NCI-H146 treated with DMSO at 0.1 percent for 48 hours (cell line): ENCODE data around the gene FKBP1A.

Experiments
- DNase-seq: peaks from one replicate; lab custom pipeline; 2025; ENCODE audit not compliant: unreplicated experiment; lab: John Stamatoyannopoulos, UW

The FKBP1A gene

DNA sequence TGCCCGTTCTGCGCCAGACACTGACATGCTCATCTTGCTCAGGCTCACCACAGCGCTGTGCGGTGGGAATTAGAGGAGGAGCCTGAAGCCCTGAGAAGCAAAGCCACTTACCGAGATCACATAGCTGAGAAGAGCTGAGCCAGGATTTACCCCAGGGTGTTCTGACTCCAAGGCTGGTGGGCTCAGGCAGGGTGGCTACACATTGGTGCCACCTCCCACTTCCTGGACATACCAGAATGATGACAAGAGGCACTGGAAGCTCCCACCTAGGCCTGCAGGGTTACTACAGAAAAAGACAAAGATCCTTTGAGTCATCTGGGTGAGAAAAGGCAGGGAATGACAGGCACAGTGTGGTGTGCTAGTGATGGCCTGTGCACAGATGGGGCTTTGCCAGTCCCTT is 24.4 kb upstream of the FKBP1A start:
- DNase-seq: no peak

DNA sequence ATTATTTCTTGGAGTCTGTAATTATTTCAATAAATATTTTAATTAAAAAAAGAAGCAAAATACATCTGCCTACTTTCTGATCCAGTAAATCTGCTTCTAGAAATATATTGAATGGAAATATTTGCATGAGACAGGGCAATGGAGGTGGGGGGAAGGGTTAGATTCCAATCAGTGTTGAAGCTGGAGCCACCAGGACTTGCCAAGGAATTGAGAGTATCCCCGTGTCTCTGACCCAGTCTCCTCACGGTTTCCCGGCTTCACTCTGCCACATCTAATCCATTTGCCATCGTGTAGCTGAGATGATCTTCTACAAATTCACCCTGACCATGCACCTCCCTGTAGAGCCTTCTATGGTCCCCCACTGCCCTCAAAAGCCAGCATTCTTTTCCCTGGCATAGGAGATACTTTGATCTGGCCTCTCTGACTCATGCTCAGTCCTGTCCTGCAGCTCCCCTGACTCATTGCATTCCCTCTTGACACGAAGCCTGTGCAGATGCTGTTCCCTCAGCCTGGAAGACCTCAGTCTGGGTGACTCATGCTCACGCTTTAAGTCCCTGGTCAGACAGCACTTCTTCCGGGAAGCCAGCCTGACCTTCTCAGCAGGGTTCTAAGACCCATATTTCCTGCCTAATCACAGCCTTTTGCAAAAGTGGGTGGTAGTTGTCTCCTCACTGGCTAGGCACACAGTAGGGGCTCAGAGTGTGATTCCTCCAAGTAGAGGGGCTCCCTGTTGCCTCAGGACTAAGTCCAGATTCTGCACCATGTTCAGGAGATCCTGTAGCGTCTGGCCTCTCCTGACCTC is 23.0 kb upstream of the FKBP1A start:
- no peak for DNase-seq

DNA sequence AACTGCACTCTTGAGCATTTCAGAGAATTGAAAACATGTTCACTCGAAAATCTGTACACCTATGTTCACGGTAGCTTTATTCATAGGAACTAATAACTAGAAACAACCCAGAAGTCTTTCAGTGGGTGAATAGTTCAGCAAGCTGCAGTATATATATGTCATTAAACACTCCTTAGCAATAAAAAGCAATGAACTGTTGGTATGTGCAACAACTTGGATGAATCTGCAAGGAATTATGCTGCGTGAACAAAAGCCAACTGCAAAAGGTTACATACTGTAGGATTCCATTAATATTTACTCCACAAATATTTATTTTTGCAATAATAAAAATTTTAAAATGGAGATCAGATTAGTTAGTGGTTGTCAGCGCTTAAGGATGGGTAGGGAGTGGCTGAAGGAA is 22.1 kb upstream of the FKBP1A start:
- no peak for DNase-seq

DNA sequence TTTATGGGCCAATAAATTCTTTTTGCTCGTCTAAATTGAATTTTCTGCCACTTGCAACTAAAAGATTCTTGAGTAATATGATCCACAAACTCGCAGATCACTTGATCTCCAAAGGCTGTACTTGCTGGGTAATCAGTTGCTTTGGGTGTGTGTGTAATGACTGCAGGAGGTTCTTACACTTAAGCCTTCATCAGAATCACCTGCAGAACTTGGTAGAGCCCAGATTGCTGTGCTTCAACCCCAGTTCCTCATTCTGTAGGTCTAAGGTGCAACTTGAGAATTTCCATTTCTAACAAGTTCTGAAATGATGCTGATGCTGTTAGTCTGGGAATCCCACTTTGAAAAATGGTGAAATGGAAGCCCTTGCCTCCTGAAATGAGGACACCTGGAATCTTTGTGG is 12.9 kb upstream of the FKBP1A start:
- no peak for DNase-seq

DNA sequence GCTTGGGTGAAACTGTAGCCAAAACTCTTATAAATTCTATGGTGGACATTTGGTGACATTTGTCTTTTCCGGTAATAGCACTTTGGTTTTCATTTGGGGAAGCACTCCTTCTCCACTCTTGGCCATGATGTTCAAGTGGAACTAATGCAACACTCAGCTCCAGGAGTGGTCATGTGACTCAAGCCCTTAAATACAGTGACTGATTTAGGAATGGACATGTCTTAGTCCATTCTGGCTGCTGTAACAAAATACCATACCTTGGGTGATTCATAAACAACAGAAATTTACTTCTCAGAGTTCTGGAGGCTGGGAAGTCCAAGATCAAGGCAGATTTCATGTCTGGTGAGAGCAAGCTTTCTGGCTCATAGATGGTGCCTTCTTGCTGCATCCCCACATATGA is 10.8 kb upstream of the FKBP1A start:
- no peak for DNase-seq

DNA sequence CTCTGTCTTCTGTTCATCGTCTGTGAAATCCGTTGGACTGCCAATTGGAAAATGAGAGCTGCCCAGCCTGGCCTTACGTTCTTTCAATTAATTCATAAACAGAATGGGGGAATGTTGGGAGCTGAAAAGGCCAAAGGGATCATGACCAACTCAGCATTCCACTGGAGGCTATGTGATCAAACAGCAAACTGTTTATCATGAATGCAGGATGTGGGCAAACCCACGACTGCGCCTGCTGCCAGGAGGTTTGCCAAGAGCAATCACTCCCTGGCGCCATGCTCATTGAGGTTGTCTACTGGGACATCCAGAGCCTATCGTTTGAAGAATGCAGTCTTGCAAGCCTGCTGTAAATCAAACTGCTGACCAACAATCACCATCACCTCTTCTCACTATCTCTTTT is 9.3 kb upstream of the FKBP1A start:
- DNase-seq: no peak

DNA sequence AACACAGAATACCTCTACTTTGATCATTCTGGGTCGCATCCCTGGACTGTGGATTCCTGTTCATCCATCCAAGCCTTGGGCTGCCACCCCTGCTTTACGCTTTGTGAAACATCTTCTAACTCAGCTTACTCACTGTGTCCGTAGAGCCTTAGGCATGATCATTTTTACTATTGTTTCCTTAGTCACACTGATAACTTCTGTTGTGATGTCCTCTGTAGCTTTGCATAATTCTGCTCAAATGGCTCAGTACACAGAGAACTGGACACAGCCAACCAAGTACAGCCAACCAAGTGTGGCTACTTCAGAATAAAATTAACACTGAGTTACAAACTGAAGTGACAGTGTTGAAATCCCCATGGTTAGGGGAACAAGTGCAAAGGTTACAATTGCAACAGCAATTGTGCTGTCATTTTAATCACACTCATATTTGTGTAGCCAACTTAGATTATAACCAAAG is 8.6 kb upstream of the FKBP1A start:
- no peak for DNase-seq

DNA sequence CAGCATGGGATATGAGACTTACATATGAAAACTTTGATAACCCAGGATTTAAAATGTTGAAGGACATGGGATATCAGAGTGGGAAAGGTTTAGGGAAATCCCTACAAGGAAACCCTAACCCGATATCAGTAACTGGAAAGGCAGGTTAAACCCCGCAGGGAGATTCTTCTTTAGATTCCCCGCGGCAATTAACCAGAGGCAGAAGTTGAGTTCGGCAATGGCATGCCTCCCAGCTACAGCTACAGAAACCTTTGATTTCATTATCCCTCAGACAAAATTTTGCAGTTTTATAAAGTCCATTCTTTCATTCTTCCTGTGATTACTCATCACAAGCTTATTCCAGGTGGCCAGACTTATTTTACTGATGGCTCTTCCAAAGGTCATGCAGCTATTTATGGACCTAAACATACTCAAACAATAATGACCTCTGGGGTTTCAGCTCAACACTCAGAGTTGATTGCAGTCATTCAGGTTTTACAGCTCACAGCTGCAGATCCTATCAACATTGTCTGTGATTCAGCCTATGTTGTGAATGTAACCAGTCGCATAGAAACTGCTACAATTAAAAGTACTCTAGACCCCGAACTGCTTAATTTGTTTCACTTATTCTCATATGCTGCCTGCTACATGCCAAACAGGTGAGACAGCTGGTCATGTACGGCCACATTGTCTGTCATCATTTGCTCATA is 7.0 kb upstream of the FKBP1A start:
- peak; percentile 90 for DNase-seq

DNA sequence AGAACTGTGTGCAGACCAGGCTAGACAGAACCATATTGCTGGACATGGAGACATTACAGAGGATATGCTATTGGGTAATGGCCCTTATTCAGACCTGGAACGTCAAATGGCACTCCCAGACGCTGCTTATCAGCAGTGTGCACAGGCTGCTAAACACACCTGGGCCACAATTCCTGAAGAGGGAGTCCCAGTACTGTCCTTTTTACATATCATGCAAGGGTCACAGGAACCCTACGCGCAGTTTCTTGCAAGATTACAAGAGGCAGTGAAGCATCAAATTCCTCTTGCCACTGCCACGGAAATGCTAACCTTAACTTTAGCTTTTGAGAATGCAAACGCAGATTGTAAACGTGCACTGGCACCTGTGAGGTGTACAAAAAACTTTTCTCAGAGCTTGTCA is 5.3 kb upstream of the FKBP1A start:
- peak; percentile 2 for DNase-seq

DNA sequence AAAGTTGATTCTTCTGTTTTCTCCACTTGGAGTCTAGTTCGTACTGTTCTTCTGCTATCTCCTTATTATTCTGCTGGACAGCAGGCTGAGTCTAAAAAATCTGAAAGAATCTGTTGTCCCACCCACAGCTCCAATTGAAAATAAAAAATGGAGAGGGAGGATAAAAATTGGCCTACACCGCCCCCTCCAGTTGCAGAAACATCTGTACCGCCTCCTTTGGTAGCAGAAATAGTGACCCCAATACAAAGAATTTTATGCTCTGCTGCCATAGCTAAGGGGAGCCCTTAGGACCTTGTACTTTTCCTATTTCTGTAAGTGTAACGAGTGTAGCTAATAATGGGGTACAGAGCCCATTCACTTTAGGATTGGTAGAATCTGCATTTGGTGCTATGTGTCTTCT is 4.9 kb upstream of the FKBP1A start:
- no peak for DNase-seq

DNA sequence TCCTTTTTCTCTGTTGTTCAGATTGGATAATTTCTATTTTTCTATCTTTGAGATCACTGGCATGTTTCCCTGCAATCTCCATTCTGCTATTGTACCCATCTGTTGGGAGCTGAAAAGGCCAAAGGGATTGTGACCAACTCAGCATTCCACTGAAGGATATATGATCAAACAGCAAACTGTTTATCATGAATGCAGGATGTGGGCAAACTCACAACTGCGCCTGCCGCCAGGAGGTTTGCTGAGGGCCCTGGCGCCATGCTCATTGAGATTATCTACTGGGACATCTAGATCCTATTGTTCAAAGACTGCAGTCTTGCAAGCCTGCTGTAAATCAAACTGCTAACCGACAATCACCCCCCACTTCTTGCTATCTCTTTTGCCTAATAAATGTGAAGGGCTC is 3.8 kb upstream of the FKBP1A start:
- DNase-seq: no peak

DNA sequence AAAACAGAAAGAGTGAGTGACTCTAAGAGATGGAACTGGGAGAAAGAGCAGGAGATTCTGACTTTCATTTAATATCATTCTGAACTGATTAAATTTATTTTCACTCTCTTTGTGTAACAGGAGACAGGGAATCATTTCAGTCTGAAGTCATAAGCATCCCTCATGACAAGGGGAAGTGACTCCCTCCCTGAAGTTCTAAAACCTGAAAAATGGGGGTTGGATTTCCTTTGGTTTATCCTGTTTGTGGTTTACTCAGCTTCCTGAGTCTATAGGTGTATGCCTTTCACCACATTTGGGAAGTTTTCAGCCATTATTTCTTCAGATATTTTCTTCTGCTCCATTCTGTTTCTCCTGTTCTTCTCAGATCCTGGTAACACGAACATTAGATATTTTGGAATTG is 3.4 kb upstream of the FKBP1A start:
- DNase-seq: no peak

DNA sequence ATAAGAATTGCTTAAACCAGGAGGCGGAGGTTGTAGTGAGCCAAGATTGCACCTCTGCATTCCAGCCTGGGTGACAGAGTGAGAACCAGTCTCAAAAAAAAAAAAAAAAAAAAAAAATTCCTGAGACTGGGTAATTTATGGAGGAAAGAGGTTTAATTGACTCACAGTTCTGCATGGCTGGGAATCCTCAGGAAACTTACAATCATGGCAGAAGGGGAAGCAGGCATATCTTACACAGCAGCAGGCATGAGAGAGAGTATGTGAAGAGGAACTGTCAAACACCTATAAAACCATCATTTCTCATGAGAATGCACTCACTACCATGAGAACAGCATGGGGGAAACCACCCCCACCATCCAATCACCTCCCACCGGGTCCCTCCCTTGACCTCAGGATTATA is 1.8 kb upstream of the FKBP1A start:
- DNase-seq: no peak

DNA sequence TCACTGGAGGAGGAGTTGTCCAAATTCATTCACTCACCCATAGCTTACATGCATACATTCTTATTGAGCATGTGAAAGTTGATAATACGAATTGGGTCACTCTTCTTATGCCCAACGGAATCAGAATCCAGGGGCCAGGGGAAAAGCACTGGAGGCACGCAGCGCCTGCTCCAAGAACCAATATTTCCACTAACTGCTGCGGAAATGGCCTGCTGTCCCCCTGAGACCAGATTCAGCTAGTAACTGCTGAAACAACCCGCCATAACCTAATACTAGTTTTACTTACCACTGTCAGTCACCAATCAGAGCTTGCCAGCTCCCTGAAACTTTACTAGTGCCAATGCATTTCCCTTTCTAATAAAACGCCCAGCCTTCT is 641 bp upstream of the FKBP1A start:
- no peak for DNase-seq

DNA sequence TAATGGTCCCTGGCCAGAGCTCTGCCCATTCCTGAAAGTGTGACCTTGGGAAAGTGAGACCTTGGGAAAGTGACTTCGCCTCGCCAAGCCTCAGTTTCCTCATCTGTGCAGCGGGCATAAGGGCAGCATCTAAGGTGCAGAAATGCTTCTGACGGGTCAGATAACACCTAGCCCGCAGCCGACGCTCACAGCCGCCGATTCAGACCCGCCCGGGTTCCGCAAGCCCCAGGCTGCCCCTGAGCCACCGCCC is 486 bp downstream of the FKBP1A start:
- DNase-seq: no peak

DNA sequence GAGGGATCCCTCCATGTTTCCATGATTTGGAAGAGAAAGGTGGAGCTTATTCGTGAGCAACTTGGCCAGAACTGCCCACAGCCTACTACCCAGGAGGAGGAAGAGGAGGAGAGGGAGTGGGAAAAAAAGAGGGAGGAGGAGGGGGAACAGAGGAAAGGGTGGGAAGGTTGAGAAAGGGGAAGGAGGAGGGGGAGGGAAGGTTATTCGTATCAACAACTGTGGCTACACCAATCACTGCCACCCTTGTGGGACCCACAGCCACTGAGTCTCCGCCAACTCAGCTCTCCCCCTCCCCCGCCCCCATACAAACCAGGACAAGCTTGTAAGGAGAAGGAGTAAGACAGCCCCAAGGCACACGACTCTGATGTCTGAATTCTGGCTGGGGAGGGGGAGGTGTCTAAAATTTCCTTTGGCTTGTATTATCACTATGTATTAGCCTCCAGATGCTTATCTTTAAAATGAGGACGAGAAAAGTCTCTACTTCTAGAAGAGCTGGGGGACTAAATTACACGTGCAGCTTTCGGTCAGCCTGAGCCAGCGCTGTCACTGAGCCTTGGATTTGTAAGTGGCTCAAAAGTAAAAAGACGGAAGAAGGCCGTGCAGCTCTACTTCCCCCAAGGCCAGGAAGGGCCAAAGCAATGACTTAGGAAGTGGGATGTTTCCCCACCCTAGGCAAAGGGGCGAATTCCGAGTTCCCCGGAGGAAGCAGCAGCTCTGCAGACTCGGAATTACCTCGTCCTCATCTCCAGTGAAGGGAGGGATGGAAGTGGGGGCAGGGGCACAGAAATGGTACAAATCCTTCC is 1.0 kb downstream of the FKBP1A start:
- no peak for DNase-seq

DNA sequence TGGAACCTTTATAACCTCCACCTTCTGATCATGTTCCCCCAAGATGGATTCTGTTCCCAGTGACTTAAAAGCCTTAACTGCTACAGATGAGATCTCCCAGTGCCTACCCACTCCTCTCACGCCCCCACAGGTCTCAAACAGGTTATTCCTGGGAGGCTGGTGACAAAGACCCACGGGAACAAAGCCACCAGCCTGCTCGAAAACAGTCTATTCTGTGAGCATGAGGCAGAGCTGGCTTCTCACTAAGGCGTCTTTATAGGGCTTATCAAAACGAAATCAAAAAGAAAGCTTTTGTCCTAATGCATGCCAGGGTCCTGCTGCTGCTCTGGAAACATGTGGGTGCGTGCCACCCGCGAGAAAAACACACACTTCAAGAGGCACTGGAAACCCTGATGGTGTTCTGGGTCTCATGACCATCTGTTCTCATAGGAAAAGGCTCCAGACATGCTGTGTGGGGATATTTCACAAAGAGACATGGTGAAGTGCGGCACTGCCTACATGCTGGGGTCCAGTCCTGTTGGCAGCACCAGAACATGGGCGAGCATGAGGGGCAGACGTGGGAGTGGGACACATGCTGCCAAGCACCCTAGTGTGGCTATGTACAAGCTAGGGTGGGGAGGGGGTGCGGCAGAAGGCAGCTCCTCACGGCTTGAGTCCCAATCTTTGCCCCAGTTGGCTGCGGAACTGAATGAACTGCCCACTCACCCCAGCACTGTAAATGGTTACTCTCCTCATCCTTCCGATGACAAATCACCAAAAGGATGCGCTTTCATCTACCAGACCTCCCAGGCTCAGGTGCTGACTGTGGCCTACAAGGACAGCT is 2.1 kb downstream of the FKBP1A start:
- no peak for DNase-seq

DNA sequence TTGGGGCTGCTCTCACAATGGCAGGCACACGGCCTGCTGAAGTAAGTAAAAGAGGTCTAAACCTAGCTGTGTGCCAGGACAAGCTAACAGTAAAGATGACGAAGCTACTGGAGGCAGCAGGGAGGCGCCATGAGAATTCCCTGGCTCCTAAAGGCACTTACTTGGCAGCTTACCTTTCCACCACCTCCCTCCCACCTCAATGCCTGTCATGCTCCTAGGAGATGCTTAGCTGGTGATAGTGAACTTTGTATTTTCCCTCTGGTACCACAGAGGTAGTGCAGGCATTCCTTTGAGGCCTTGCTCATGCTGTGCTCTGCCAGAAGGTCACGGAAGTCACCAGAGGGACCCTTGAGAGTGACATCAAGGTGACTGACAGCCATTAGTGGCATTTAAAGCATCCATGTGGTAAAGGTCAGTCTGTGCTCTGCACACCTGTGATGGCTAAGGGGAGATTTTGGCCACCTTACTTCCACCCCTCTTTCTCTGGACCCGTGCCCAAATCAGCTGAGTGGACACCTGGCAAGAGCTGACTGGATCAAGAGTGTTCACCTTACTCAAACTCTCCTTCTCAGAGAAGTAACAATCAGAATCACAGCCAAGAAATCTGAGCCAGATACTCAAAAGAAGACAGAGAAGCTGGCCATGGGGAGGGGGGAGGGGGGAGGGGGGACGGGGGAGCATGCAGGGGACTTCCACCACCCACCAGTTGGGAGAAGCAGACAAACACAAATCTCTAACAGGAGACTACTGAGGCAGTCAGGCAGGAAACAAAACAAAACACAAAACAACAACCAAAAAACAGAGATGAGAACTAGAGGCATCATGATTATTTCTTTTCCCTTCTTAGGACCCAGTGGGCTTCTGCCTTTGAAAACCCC is 2.9 kb downstream of the FKBP1A start:
- DNase-seq: no peak

DNA sequence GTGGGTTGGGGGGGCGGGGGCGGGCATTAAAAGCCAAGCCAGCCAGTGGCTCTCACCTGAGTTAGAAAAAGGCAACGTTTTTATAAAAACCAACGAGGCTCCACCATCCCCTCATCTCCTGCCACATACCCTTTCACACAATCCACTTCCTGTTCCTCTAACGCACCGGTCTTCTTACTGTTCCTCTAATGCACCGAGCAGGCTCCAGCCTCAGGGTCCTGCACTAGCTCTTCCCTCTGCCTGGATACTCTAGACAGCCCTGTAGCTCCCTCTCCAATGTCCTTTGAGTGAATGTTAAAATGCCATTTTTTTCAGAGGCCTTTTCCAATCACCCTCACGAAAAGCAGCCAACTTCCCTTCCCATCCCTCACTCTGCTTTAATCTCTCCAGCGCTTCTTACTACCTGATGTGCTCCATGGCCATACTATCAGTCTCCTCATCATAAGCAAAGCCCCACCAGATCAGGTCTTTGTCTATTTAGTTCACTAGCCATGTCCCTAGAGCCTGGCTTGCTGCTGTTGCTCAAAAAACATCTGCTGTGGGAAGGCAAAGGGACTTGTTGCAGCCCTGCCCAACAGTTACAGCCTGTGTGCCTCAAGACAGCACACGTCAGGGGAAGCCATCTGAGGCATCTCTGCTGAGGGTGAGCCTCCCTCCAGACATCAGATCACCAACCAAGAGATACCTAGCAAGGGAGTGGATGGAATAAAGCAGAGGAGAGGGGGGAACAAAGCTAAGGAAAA is 3.9 kb downstream of the FKBP1A start:
- no peak for DNase-seq

DNA sequence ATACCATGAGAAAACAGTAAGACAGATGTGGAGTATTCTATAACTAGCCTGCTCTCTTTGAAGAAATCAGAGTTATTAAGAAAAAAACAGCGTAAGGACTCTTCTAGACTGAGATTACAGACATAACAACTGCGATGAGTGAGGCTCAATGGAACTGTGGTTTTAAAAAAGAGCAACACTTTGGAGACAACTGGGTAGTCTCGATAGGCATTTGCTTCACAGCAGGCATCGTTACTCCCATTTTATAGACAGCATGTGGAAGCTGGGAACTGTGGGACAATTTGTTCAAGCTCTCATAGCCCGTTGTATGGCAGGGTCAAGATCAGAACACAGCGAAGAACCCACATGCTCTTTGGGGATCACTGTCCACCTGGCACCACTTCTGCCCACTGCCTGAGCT is 4.6 kb downstream of the FKBP1A start:
- no peak for DNase-seq
